Measurements from ENCODE around the gene SYNRG. TPM values are rescaled to one million over a fixed set of nuclear protein-coding genes. Genes with fewer than 3 reads are reported as not detected.

The SYNRG gene
- total and polyA plus RNA-seq, 2 of the 13 experiments (the other 11 are each of a cell fraction or from before 2014, with no cell fraction given), result 7.3 to 8.7 TPM

DNA sequence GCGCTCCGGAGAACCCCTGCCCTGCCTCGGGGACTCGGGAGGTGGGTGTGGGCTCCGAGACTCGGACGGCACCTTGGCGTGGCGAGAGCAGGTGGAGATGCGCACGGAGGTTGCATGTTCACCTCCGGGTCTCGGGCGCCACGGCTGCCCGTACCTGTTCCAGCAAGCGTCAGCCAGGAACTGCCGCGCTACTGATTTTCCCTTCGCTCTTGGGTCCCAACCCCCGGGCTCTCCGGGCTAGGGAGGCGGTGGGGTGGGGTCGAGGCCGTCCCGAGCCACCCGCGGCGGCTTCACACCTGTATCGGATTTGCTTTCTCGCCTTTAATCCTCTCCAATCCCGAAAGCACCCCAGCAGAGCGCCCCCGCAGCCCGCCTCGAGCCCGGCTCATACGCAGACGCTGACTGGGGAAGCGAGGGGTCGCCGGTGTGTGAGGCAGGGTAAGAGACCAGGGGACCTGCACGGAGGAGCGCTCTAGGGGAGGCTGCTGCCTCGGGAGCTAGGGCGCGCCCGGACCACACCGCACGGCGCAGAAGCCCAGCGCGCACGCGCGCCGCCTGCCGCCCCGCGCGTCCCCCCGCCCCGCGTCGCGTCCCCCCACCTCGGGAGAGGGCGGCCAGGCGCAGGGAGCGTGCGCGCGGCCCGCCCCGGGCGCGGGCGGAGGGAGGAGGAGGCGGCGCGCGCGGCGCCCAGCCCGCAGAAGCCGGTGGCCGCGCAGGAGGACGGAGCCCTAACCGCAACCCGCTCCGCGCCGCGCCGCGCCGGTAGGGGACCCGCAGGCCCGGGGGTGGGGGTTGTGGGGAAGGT, 119.8 kb downstream of the SYNRG start, which contains the start of gene DUSP14 (continued):
- TF ChIP-seq, protein P1, sequence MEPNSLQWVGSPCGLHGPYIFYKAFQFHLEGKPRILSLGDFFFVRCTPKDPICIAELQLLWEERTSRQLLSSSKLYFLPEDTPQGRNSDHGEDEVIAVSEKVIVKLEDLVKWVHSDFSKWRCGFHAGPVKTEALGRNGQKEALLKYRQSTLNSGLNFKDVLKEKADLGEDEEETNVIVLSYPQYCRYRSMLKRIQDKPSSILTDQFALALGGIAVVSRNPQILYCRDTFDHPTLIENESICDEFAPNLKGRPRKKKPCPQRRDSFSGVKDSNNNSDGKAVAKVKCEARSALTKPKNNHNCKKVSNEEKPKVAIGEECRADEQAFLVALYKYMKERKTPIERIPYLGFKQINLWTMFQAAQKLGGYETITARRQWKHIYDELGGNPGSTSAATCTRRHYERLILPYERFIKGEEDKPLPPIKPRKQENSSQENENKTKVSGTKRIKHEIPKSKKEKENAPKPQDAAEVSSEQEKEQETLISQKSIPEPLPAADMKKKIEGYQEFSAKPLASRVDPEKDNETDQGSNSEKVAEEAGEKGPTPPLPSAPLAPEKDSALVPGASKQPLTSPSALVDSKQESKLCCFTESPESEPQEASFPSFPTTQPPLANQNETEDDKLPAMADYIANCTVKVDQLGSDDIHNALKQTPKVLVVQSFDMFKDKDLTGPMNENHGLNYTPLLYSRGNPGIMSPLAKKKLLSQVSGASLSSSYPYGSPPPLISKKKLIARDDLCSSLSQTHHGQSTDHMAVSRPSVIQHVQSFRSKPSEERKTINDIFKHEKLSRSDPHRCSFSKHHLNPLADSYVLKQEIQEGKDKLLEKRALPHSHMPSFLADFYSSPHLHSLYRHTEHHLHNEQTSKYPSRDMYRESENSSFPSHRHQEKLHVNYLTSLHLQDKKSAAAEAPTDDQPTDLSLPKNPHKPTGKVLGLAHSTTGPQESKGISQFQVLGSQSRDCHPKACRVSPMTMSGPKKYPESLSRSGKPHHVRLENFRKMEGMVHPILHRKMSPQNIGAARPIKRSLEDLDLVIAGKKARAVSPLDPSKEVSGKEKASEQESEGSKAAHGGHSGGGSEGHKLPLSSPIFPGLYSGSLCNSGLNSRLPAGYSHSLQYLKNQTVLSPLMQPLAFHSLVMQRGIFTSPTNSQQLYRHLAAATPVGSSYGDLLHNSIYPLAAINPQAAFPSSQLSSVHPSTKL (CRISPR knock-in tag; IDR thresholded peaks at IDR 0.05), result 0 out of 2 replicates have a peak, but pooled peaks have one; percentile 18
- TF ChIP-seq ZNF563 (CRISPR knock-in tag; IDR thresholded peaks at IDR 0.05) (no peak; the same call in 1 of the 2 replicates), HES4 (CRISPR knock-in tag; IDR thresholded peaks at IDR 0.05; ENCODE audit: borderline replicate concordance) (no peak; the same call in 1 of the 2 replicates), PAWR (CRISPR knock-in tag; IDR thresholded peaks at IDR 0.05; ENCODE audit: borderline replicate concordance) (no peak), ZNF775 (CRISPR knock-in tag; IDR thresholded peaks at IDR 0.05; ENCODE audit: borderline replicate concordance) (no peak), HOXD1 (CRISPR knock-in tag; IDR thresholded peaks at IDR 0.05) (no peak), ZNF761 (CRISPR knock-in tag; conservative IDR thresholded peaks at IDR 0.05) (0 out of 2 replicates have a peak, but pooled peaks have one; percentile 48), RARG (CRISPR knock-in tag; IDR thresholded peaks at IDR 0.05; ENCODE audit: low read depth) (no peak), ZNF556 (CRISPR knock-in tag; IDR thresholded peaks at IDR 0.05; ENCODE audit: borderline replicate concordance) (no peak), ZSCAN9 (CRISPR knock-in tag; IDR thresholded peaks at IDR 0.05; ENCODE audit: borderline replicate concordance) (0 out of 2 replicates have a peak, but pooled peaks have one; percentile 32), GTF3A (CRISPR knock-in tag; conservative IDR thresholded peaks at IDR 0.05) (no peak), ZZZ3 (CRISPR knock-in tag; IDR thresholded peaks at IDR 0.05; ENCODE audit: borderline replicate concordance) (no peak), ZNF720 (CRISPR knock-in tag; IDR thresholded peaks at IDR 0.05) (no peak)
- TF ChIP-seq, protein P2, sequence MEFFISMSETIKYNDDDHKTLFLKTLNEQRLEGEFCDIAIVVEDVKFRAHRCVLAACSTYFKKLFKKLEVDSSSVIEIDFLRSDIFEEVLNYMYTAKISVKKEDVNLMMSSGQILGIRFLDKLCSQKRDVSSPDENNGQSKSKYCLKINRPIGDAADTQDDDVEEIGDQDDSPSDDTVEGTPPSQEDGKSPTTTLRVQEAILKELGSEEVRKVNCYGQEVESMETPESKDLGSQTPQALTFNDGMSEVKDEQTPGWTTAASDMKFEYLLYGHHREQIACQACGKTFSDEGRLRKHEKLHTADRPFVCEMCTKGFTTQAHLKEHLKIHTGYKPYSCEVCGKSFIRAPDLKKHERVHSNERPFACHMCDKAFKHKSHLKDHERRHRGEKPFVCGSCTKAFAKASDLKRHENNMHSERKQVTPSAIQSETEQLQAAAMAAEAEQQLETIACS (CRISPR knock-in tag; IDR thresholded peaks at IDR 0.05), result peak; percentile 71
- TF ChIP-seq, protein P3, sequence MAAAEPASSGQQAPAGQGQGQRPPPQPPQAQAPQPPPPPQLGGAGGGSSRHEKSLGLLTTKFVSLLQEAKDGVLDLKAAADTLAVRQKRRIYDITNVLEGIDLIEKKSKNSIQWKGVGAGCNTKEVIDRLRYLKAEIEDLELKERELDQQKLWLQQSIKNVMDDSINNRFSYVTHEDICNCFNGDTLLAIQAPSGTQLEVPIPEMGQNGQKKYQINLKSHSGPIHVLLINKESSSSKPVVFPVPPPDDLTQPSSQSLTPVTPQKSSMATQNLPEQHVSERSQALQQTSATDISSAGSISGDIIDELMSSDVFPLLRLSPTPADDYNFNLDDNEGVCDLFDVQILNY (CRISPR knock-in tag; conservative IDR thresholded peaks at IDR 0.05), result no peak
- TF ChIP-seq, protein P4, sequence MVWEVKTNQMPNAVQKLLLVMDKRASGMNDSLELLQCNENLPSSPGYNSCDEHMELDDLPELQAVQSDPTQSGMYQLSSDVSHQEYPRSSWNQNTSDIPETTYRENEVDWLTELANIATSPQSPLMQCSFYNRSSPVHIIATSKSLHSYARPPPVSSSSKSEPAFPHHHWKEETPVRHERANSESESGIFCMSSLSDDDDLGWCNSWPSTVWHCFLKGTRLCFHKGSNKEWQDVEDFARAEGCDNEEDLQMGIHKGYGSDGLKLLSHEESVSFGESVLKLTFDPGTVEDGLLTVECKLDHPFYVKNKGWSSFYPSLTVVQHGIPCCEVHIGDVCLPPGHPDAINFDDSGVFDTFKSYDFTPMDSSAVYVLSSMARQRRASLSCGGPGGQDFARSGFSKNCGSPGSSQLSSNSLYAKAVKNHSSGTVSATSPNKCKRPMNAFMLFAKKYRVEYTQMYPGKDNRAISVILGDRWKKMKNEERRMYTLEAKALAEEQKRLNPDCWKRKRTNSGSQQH (CRISPR knock-in tag; IDR thresholded peaks at IDR 0.05; ENCODE audit: low read depth), result no peak
- TF ChIP-seq, protein P5, sequence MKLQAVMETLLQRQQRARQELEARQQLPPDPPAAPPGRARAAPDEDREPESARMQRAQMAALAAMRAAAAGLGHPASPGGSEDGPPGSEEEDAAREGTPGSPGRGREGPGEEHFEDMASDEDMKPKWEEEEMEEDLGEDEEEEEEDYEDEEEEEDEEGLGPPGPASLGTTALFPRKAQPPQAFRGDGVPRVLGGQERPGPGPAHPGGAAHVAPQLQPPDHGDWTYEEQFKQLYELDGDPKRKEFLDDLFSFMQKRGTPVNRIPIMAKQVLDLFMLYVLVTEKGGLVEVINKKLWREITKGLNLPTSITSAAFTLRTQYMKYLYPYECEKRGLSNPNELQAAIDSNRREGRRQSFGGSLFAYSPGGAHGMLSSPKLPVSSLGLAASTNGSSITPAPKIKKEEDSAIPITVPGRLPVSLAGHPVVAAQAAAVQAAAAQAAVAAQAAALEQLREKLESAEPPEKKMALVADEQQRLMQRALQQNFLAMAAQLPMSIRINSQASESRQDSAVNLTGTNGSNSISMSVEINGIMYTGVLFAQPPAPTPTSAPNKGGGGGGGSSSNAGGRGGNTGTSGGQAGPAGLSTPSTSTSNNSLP (IDR thresholded peaks at IDR 0.05; ENCODE audit: low read depth, low read length), result no peak

Data from HepG2 (cell line).